HEK293T (cell line): ENCODE results near the gene RBMS2.

ENCODE experiments used
- ARNT ChIP-seq: fragments of 450-650 bp; IDR thresholded peaks from 2 replicates; pipeline ENCODE4 v1.6.1; 2017; ENCODE audit warnings: mild to moderate bottlenecking
- BHLHE40 ChIP-seq: fragments of 450-650 bp; IDR thresholded peaks from 2 replicates; pipeline ENCODE4 v1.6.1; 2016; ENCODE audit warnings: mild to moderate bottlenecking, moderate library complexity, borderline replicate concordance
- FOXA1 ChIP-seq: fragments of 450-650 bp; IDR thresholded peaks from 2 replicates; pipeline ENCODE4 v1.6.1; 2016; ENCODE audit warnings: mild to moderate bottlenecking
- PKNOX1 ChIP-seq: fragments of 450-650 bp; IDR thresholded peaks from 2 replicates; pipeline ENCODE4 v1.6.1; 2016
- SP1 ChIP-seq: fragments of 450-650 bp; IDR thresholded peaks from 2 replicates; pipeline ENCODE4 v1.6.1; 2017
- SUZ12 ChIP-seq: fragments of 450-650 bp; IDR thresholded peaks from 2 replicates; pipeline ENCODE4 v1.6.1; 2016; ENCODE audit warnings: mild to moderate bottlenecking
- TARDBP ChIP-seq: fragments of 450-650 bp; IDR thresholded peaks from 2 replicates; pipeline ENCODE4 v1.6.1; 2016

- no peak for TF ChIP-seq ARNT
- TF ChIP-seq PKNOX1 = no peak
- TF ChIP-seq BHLHE40 = no peak
- TF ChIP-seq FOXA1 = no peak
- TF ChIP-seq TARDBP = no peak
- no peak for TF ChIP-seq SP1
- no peak for TF ChIP-seq SUZ12
These were observed 69.5 kb downstream of the RBMS2 start for GRCh38 chr12:56591126-56591525.
